SJSA1 (cell line): ENCODE data around the gene CD300LB. TPM values are rescaled to one million over a fixed set of nuclear protein-coding genes. Genes with fewer than 3 reads are reported as not detected.
"Not testable (repeated sequence)": the region's sequence is repeated elsewhere in the genome, so short reads cannot be mapped to it uniquely, and the experiment has no call there.

Experiments used
- DNase-seq, 2 experiments: peaks; one replicate each; pipeline ENCODE4 v3.0.0-alpha.2; 2015 to 2020; ENCODE audit warnings: low spot score in 2 of 2, low read depth in 1 of 2
- H3K27ac ChIP-seq: fragments of 250-450 bp; sonication (Bioruptor Pico); 2 replicates; pipeline ENCODE4 v1.5.1; 2020; ENCODE audit warnings: mild to moderate bottlenecking, moderate library complexity
- H3K27me3 ChIP-seq: fragments of 250-450 bp; sonication (Bioruptor Pico); replicated peaks from 2 replicates; pipeline ENCODE4 v1.5.1; 2020; ENCODE audit warnings: mild to moderate bottlenecking, moderate library complexity
- H3K36me3 ChIP-seq: fragments of 250-450 bp; sonication (Bioruptor Pico); 2 replicates; pipeline ENCODE4 v1.5.1; 2020; ENCODE audit warnings: mild to moderate bottlenecking
- H3K4me1 ChIP-seq: fragments of 250-450 bp; sonication (Bioruptor Pico); replicated peaks from 2 replicates; pipeline ENCODE4 v1.6.1; 2021; ENCODE audit warnings: mild to moderate bottlenecking
- H3K4me3 ChIP-seq: fragments of 250-450 bp; sonication (Bioruptor Pico); 2 replicates; pipeline ENCODE4 v1.5.1; 2020; ENCODE audit warnings: mild to moderate bottlenecking
- H3K9me3 ChIP-seq: fragments of 250-450 bp; sonication (Bioruptor Pico); replicated peaks from 2 replicates; pipeline ENCODE4 v1.5.1; 2020; ENCODE audit warnings: mild to moderate bottlenecking
- total RNA-seq: library from RNA; depleted of rRNA; stranded (reverse); fragments of >200 nt; shearing (Covaris generic); gene quantifications from 2 replicates; pipeline ENCODE4 v1.2.3, GENCODE V29; 2014

Gene CD300LB
- total RNA-seq, 1 experiment from 2014 or later, result not detected

- Histone ChIP-seq H3K27ac (no peak overlapping the region), H3K36me3 (no peaks in the 10 kb centered on the region), H3K4me3 (no peak overlapping the region), H3K4me1 (no peaks in the 10 kb centered on the region), H3K9me3 (no peaks in the 10 kb centered on the region), H3K27me3 (peaks cover 28% of the 10 kb centered on the region)
- no peak for DNase-seq
Observed at GRCh38 chr17:74563358-74563757, 32.1 kb upstream of the CD300LB start.

- no peaks in the 10 kb centered on the region for H3K9me3 ChIP-seq
- no peak overlapping the region for H3K27ac ChIP-seq
- H3K4me1 ChIP-seq, result no peaks in the 10 kb centered on the region
- no peak for DNase-seq
- no peak overlapping the region for H3K4me3 ChIP-seq
- peaks cover 38% of the 10 kb centered on the region for H3K27me3 ChIP-seq
- H3K36me3 ChIP-seq, result no peaks in the 10 kb centered on the region
Observed at GRCh38 chr17:74561586-74561985, 30.3 kb upstream of the CD300LB start.

- DNase-seq, result no peak
- H3K4me1 ChIP-seq, result no peaks in the 10 kb centered on the region
- H3K9me3 ChIP-seq, result no peaks in the 10 kb centered on the region
- H3K27me3 ChIP-seq, result peaks cover 44% of the 10 kb centered on the region
- no peak overlapping the region for H3K27ac ChIP-seq
- no peaks in the 10 kb centered on the region for H3K36me3 ChIP-seq
- H3K4me3 ChIP-seq, result no peak overlapping the region
Observed at GRCh38 chr17:74558882-74559519, 27.7 kb upstream of the CD300LB start.

- not testable (repeated sequence) for DNase-seq, H3K4me1 ChIP-seq, H3K9me3 ChIP-seq, H3K27ac ChIP-seq, H3K36me3 ChIP-seq, H3K4me3 ChIP-seq
- peaks cover 45% of the 10 kb centered on the region for H3K27me3 ChIP-seq
Observed at GRCh38 chr17:74558402-74558801, 27.1 kb upstream of the CD300LB start.

- Histone ChIP-seq H3K27ac (no peak overlapping the region), H3K36me3 (no peaks in the 10 kb centered on the region), H3K4me1 (no peaks in the 10 kb centered on the region), H3K27me3 (peaks cover 50% of the 10 kb centered on the region), H3K4me3 (no peak overlapping the region), H3K9me3 (no peaks in the 10 kb centered on the region)
- no peak for DNase-seq
Observed at GRCh38 chr17:74555427-74555940, 24.2 kb upstream of the CD300LB start.

- DNase-seq, result no peak
- no peak overlapping the region for H3K27ac ChIP-seq
- H3K36me3 ChIP-seq, result no peaks in the 10 kb centered on the region
- no peaks in the 10 kb centered on the region for H3K9me3 ChIP-seq
- H3K4me1 ChIP-seq, result no peaks in the 10 kb centered on the region
- no peak overlapping the region for H3K4me3 ChIP-seq
- H3K27me3 ChIP-seq, result peaks cover 53% of the 10 kb centered on the region
Observed at GRCh38 chr17:74554909-74555308, 23.6 kb upstream of the CD300LB start.

GRCh38 chr17:74552037-74552436 lies 20.8 kb upstream of the CD300LB start:
- Histone ChIP-seq H3K36me3 (no peaks in the 10 kb centered on the region), H3K4me1 (no peaks in the 10 kb centered on the region), H3K4me3 (no peak overlapping the region), H3K27ac (no peak overlapping the region), H3K9me3 (no peaks in the 10 kb centered on the region), H3K27me3 (peaks cover 43% of the 10 kb centered on the region)
- DNase-seq, result no peak

- no peak for DNase-seq
- H3K4me1 ChIP-seq, result no peaks in the 10 kb centered on the region
- peaks cover 50% of the 10 kb centered on the region for H3K27me3 ChIP-seq
- H3K36me3 ChIP-seq, result no peaks in the 10 kb centered on the region
- H3K9me3 ChIP-seq, result no peaks in the 10 kb centered on the region
- H3K27ac ChIP-seq, result no peak overlapping the region
- no peak overlapping the region for H3K4me3 ChIP-seq
Observed at GRCh38 chr17:74550602-74551001, 19.3 kb upstream of the CD300LB start.

GRCh38 chr17:74549343-74549742 lies 18.1 kb upstream of the CD300LB start:
- Histone ChIP-seq H3K27me3 (peaks cover 52% of the 10 kb centered on the region), H3K4me1 (no peaks in the 10 kb centered on the region), H3K36me3 (no peaks in the 10 kb centered on the region), H3K27ac (no peak overlapping the region), H3K9me3 (no peaks in the 10 kb centered on the region), H3K4me3 (no peak overlapping the region)
- no peak for DNase-seq

- Histone ChIP-seq H3K4me3 (no peak overlapping the region), H3K36me3 (no peaks in the 10 kb centered on the region), H3K4me1 (no peaks in the 10 kb centered on the region), H3K27ac (no peak overlapping the region), H3K27me3 (peaks cover 60% of the 10 kb centered on the region), H3K9me3 (no peaks in the 10 kb centered on the region)
- no peak for DNase-seq
Observed at GRCh38 chr17:74547736-74548135, 16.5 kb upstream of the CD300LB start.

- Histone ChIP-seq H3K27me3 (peaks cover 61% of the 10 kb centered on the region), H3K4me3 (no peak overlapping the region), H3K36me3 (no peaks in the 10 kb centered on the region), H3K27ac (no peak overlapping the region), H3K9me3 (no peaks in the 10 kb centered on the region), H3K4me1 (no peaks in the 10 kb centered on the region)
- no peak for DNase-seq
Observed at GRCh38 chr17:74547264-74547663, 16.0 kb upstream of the CD300LB start.

GRCh38 chr17:74546586-74546985 lies 15.3 kb upstream of the CD300LB start:
- H3K27me3 ChIP-seq, result peaks cover 64% of the 10 kb centered on the region
- no peaks in the 10 kb centered on the region for H3K36me3 ChIP-seq
- no peak for DNase-seq
- H3K4me1 ChIP-seq, result no peaks in the 10 kb centered on the region
- H3K27ac ChIP-seq, result no peak overlapping the region
- no peak overlapping the region for H3K4me3 ChIP-seq
- no peaks in the 10 kb centered on the region for H3K9me3 ChIP-seq

- no peak for DNase-seq
- H3K27me3 ChIP-seq, result peaks cover 69% of the 10 kb centered on the region
- H3K27ac ChIP-seq, result no peak within 1 kb of the TSS
- H3K4me3 ChIP-seq, result no peak within 1 kb of the TSS
- H3K36me3 ChIP-seq, result no peaks in the 10 kb centered on the region
- no peaks in the 10 kb centered on the region for H3K4me1 ChIP-seq
- H3K9me3 ChIP-seq, result no peaks in the 10 kb centered on the region
Observed at GRCh38 chr17:74545843-74546230, 14.6 kb upstream of the CD300LB start, which contains the start of gene CD300C. Gene CD300C, minus strand, starts transcription at chr17:74546115. Its CDS starts 333 bp downstream, at chr17:74545782.

GRCh38 chr17:74544991-74545842 lies 13.9 kb upstream of the CD300LB start:
- H3K27me3 ChIP-seq, result peaks cover 66% of the 10 kb centered on the region
- no peak overlapping the region for H3K4me3 ChIP-seq
- H3K36me3 ChIP-seq, result no peaks in the 10 kb centered on the region
- DNase-seq, result no peak
- no peaks in the 10 kb centered on the region for H3K4me1 ChIP-seq
- no peaks in the 10 kb centered on the region for H3K9me3 ChIP-seq
- H3K27ac ChIP-seq, result no peak overlapping the region
